ENCODE data around the gene SMAD2. TPM values are rescaled to one million over a fixed set of nuclear protein-coding genes. Genes with fewer than 3 reads are reported as not detected.

SMAD2 gene
- total RNA-seq, 3 donors from 2014 or later: 115 to 158 (median 123) TPM

GRCh38 chr18:47944972-47945852 is 14.8 kb upstream of the SMAD2 start:
- H3K4me1 ChIP-seq (ENCODE audit: low read depth): no peaks in the 10 kb centered on the region
- H3K36me3 ChIP-seq (ENCODE audit: low read depth): no peaks in the 10 kb centered on the region
- DNase-seq (no peak), ATAC-seq (no peak)
- no peak for TF ChIP-seq CTCF (IDR thresholded peaks at IDR 0.05)
- H3K4me3 ChIP-seq: no peak overlapping the region
- no peaks in the 10 kb centered on the region for H3K9me3 ChIP-seq
- intact Hi-C loops (cut with DNase I, micrococcal nuclease): no loop called here

GRCh38 chr18:47936952-47937351 is 6.5 kb upstream of the SMAD2 start:
- intact Hi-C loops (cut with DNase I, micrococcal nuclease): no loop called here
- no peak for DNase-seq
- no peak for ATAC-seq
- Histone ChIP-seq H3K4me1 (ENCODE audit: low read depth) (no peaks in the 10 kb centered on the region), H3K36me3 (ENCODE audit: low read depth) (no peaks in the 10 kb centered on the region), H3K4me3 (no peak overlapping the region), H3K9me3 (no peaks in the 10 kb centered on the region)
- TF ChIP-seq CTCF (IDR thresholded peaks at IDR 0.05): no peak

GRCh38 chr18:47935321-47936055 is 5.0 kb upstream of the SMAD2 start:
- intact Hi-C loops (cut with DNase I, micrococcal nuclease): no loop called here
- no peaks in the 10 kb centered on the region for H3K36me3 ChIP-seq (ENCODE audit: low read depth)
- no peaks in the 10 kb centered on the region for H3K9me3 ChIP-seq
- H3K4me1 ChIP-seq (ENCODE audit: low read depth): no peaks in the 10 kb centered on the region
- H3K4me3 ChIP-seq: no peak overlapping the region
- no peak for TF ChIP-seq CTCF (IDR thresholded peaks at IDR 0.05)
- ATAC-seq: no peak
- DNase-seq: no peak

- no peak overlapping the region for H3K4me3 ChIP-seq
- intact Hi-C loops (cut with DNase I, micrococcal nuclease): no loop called here
- ATAC-seq (no peak), DNase-seq (no peak)
- H3K9me3 ChIP-seq: no peaks in the 10 kb centered on the region
- peaks cover 15% of the 10 kb centered on the region for H3K4me1 ChIP-seq (ENCODE audit: low read depth)
- TF ChIP-seq CTCF (IDR thresholded peaks at IDR 0.05): no peak
- no peaks in the 10 kb centered on the region for H3K36me3 ChIP-seq (ENCODE audit: low read depth)
These were observed 2.1 kb upstream of the SMAD2 start for GRCh38 chr18:47932603-47933002.

GRCh38 chr18:47932190-47932589 is 1.7 kb upstream of the SMAD2 start:
- H3K9me3 ChIP-seq: no peaks in the 10 kb centered on the region
- DNase-seq: no peak
- H3K36me3 ChIP-seq (ENCODE audit: low read depth): no peaks in the 10 kb centered on the region
- H3K4me1 ChIP-seq (ENCODE audit: low read depth): peaks cover 15% of the 10 kb centered on the region
- intact Hi-C loops (cut with DNase I, micrococcal nuclease): no loop called here
- TF ChIP-seq CTCF (IDR thresholded peaks at IDR 0.05): no peak
- ATAC-seq: no peak
- no peak overlapping the region for H3K4me3 ChIP-seq
